HG02840 (cell line): ENCODE measurements around the gene POGZ.

Experiments used
- ATAC-seq: cut with Tn5 transposase; IDR thresholded peaks from one replicate; pipeline ENCODE4 v1.9.1; 2021; ENCODE audit warnings: mild to moderate bottlenecking, moderate library complexity, moderate number of reproducible peaks; ENCODE audit not compliant: unreplicated experiment, low FRiP score

Gene POGZ

GRCh38 chr1:151459331-151460046 lies at the start of gene POGZ:
Gene POGZ, minus strand, starts transcription at chr1:151459494. Its CDS starts 17,290 bp downstream, at chr1:151442204.
- peak; percentile 70 for ATAC-seq

GRCh38 chr1:151508833-151509232 lies 49.5 kb upstream of the POGZ start:
- ATAC-seq = no peak

GRCh38 chr1:151504759-151505158 lies 45.5 kb upstream of the POGZ start:
- no peak for ATAC-seq

GRCh38 chr1:151504252-151504651 lies 45.0 kb upstream of the POGZ start:
- no peak for ATAC-seq

- ATAC-seq = no peak
These were observed 43.8 kb upstream of the POGZ start for GRCh38 chr1:151502859-151503780.

GRCh38 chr1:151502035-151502700 lies 42.9 kb upstream of the POGZ start:
- no peak for ATAC-seq

- ATAC-seq = no peak
These were observed 42.2 kb upstream of the POGZ start for GRCh38 chr1:151501474-151501873.

GRCh38 chr1:151499930-151500329 lies 40.6 kb upstream of the POGZ start:
- no peak for ATAC-seq

GRCh38 chr1:151499365-151499764 lies 40.1 kb upstream of the POGZ start:
- ATAC-seq = no peak

- ATAC-seq = no peak
These were observed 36.0 kb upstream of the POGZ start for GRCh38 chr1:151495316-151495715.

- ATAC-seq = no peak
These were observed 35.5 kb upstream of the POGZ start for GRCh38 chr1:151494741-151495281.

- no peak for ATAC-seq
These were observed 33.7 kb upstream of the POGZ start for GRCh38 chr1:151493042-151493441.

GRCh38 chr1:151492120-151492519 lies 32.8 kb upstream of the POGZ start:
- ATAC-seq = no peak

- no peak for ATAC-seq
These were observed 32.3 kb upstream of the POGZ start for GRCh38 chr1:151491641-151492040.

- no peak for ATAC-seq
These were observed 27.3 kb upstream of the POGZ start for GRCh38 chr1:151486557-151486956.

GRCh38 chr1:151485685-151486255 lies 26.5 kb upstream of the POGZ start:
- no peak for ATAC-seq

GRCh38 chr1:151482017-151482416 lies 22.7 kb upstream of the POGZ start:
- no peak for ATAC-seq

GRCh38 chr1:151479462-151479861 lies 20.2 kb upstream of the POGZ start:
- no peak for ATAC-seq

- ATAC-seq = no peak
These were observed 19.6 kb upstream of the POGZ start for GRCh38 chr1:151478923-151479322.

GRCh38 chr1:151478140-151478812 lies 19.0 kb upstream of the POGZ start:
- no peak for ATAC-seq
